T-helper 1 cell treated with Interleukin-12 subunit alpha and Interleukin-12 subunit beta and Interleukin-4 antibody, amounts not matched to agents 30 μg/mL and 1 μg/mL, for 36 hours (primary cell): ENCODE measurements around the gene LIMS2.

Experiments used
- H3K27ac Mint-ChIP-seq: one replicate; pipeline ENCODE4 v1.8.0; 2021; ENCODE audit warnings: mild to moderate bottlenecking, mixed read lengths
- H3K27me3 Mint-ChIP-seq: one replicate; pipeline ENCODE4 v1.8.0; 2021; ENCODE audit warnings: low read depth, mixed read lengths
- H3K36me3 Mint-ChIP-seq: one replicate; pipeline ENCODE4 v1.8.0; 2021; ENCODE audit warnings: low read depth, mixed read lengths
- H3K4me1 Mint-ChIP-seq: one replicate; pipeline ENCODE4 v1.8.0; 2021; ENCODE audit warnings: low read depth, mixed read lengths
- H3K4me3 Mint-ChIP-seq: one replicate; pipeline ENCODE4 v1.8.0; 2021; ENCODE audit warnings: mild to moderate bottlenecking, moderate library complexity, mixed read lengths
- H3K9me3 Mint-ChIP-seq: one replicate; pipeline ENCODE4 v1.8.0; 2021; ENCODE audit warnings: mixed read lengths

LIMS2 gene

DNA sequence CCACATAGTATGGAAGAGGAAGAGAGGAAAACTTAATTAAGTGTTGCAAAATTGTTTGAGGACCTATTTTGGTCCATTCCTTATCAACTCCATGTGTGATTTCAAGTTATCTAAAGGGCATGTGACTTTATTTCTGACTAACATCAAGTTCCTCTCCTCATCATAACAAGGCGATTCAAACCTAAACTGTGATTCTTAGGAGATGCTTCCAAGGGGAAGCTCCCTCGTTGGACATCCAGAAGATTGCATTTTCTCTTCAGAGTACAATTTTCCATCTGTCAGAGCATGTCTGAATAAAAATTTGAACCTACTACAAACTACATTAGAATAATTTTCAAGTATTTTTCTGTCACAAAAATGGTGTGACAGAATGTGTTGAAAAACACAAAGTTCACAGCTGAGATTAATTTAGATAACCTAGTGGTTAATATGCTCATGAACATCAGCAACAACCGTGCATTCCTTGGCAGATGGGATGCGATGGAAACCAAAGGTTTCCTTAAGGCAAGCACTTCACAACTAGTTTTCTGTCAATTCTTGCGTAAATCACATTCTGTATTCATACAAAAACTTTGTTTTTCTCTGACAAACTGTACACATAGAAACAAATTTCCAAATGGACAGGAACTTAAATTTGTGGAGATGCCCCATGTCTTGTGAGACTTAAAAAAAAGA lies 30.2 kb upstream of the LIMS2 start:
- no peaks in the 10 kb centered on the region for H3K27me3 Mint-ChIP-seq
- no peak overlapping the region for H3K4me3 Mint-ChIP-seq
- peaks cover 37% of the 10 kb centered on the region for H3K36me3 Mint-ChIP-seq
- H3K9me3 Mint-ChIP-seq, result no peaks in the 10 kb centered on the region
- H3K4me1 Mint-ChIP-seq, result peaks cover 18% of the 10 kb centered on the region
- H3K27ac Mint-ChIP-seq, result no peak overlapping the region

DNA sequence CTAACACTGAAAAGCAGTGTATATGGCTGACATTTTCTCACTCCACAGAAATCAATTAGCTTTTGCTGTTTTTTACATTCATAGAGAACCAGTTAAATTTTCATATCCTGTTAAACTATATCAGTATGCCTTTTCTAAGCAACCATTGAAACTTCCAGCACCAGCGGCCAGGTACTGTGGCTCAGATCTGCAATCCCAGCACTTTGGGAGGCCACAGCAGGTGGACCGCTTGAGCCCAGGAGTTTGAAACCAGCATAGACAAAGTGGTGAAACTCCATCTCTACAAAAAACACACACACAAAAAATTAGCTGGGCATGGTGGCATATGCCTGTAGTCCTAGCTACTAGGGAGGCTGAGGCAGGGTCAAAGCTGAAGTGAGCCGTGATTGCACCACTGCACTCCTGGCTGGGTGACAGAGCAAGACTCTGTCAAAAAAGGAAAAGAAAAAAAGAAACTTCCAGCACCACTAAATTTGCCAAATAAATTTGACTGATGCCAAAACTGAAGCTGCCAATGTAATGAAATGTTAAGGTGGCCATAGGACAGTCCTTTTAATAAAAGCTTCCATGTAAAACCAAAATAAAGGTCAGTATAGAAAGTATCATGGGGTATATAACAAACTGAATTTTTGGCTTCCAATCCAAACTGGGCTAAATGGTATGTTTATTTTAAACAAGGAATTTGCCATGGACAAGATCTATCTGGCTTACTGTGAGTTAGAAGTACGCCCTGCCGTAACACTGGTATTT lies 29.5 kb upstream of the LIMS2 start:
- H3K27ac Mint-ChIP-seq, result no peak overlapping the region
- no peaks in the 10 kb centered on the region for H3K27me3 Mint-ChIP-seq
- H3K36me3 Mint-ChIP-seq, result peaks cover 35% of the 10 kb centered on the region
- no peak overlapping the region for H3K4me3 Mint-ChIP-seq
- no peaks in the 10 kb centered on the region for H3K9me3 Mint-ChIP-seq
- H3K4me1 Mint-ChIP-seq, result peaks cover 22% of the 10 kb centered on the region

GRCh38 chr2:127703282-127703681 lies 28.0 kb upstream of the LIMS2 start:
- Mint-ChIP-seq H3K27ac (no peak overlapping the region), H3K4me3 (no peak overlapping the region), H3K36me3 (peaks cover 25% of the 10 kb centered on the region), H3K27me3 (no peaks in the 10 kb centered on the region), H3K9me3 (no peaks in the 10 kb centered on the region), H3K4me1 (peaks cover 22% of the 10 kb centered on the region)

DNA sequence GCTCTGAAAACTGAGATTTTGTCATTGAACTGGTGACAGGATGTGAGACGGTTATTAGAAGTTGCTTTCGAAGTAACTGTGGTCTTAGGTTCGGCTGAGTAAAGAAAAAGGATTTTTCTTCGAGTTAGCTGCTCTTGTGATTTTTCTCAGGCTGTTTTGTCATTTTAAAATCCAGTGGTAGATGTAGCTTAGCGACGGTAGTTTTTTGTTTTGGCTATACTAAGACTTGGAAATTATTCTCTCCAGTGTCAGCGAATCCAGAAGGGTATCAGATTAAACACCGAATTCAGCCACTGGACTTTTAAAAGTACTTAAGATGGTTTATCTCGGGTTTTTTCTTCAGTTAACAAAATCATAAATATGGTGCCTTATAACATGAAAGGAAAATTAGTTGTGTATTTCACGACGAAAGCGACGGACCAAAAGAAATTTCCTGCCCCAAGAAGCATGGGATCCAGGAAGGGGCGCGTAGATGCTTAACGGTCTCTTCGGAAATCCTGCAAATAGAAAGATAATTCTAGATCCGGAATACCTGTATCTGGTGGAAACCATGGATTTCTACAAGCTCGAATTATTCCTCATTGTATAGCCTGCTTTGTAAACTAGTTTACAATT lies 27.2 kb upstream of the LIMS2 start:
- Mint-ChIP-seq H3K4me1 (peaks cover 22% of the 10 kb centered on the region), H3K9me3 (no peaks in the 10 kb centered on the region), H3K4me3 (peak overlapping the region; percentile 91)

GRCh38 chr2:127701651-127702394 lies 26.5 kb upstream of the LIMS2 start:
- peaks cover 19% of the 10 kb centered on the region for H3K36me3 Mint-ChIP-seq
- peaks cover 22% of the 10 kb centered on the region for H3K4me1 Mint-ChIP-seq
- peak overlapping the region; percentile 91 for H3K4me3 Mint-ChIP-seq
- H3K9me3 Mint-ChIP-seq, result no peaks in the 10 kb centered on the region
- H3K27ac Mint-ChIP-seq, result peak overlapping the region; percentile 85
- no peaks in the 10 kb centered on the region for H3K27me3 Mint-ChIP-seq

More for the DNA sequence above, 27.2 kb upstream of the LIMS2 start:
- Mint-ChIP-seq H3K27me3 (no peaks in the 10 kb centered on the region), H3K27ac (peak overlapping the region; percentile 85), H3K36me3 (peaks cover 20% of the 10 kb centered on the region)

DNA sequence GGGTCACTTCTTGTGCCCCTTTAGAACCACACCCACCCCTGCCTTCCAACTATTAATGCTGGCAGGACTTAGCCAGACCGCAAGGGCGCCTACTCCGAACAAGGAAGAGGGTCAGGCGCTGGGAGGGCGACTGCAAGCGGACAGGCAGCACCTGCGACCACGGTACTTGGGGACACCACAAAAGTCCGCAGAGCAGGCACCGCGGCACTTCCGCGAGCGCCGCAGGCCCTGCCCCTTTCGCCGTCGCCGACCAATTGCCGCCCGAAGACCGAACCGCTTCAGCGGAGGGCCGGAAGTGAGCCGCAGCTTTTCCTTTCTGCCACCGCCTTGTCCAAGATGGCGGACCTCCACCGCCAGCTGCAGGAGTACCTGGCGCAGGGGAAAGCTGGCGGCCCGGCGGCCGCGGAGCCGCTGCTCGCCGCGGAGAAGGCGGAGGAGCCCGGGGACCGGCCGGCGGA lies 25.9 kb upstream of the LIMS2 start, which contains the start of gene SFT2D3:
Gene SFT2D3 (plus strand): TSS at position 305 of the 458 bp plus-strand sequence. CDS start 32 bp downstream, at position 337.
- Mint-ChIP-seq H3K4me1 (peaks cover 22% of the 10 kb centered on the region), H3K27ac (peak within 1 kb of the TSS; percentile 91)

DNA sequence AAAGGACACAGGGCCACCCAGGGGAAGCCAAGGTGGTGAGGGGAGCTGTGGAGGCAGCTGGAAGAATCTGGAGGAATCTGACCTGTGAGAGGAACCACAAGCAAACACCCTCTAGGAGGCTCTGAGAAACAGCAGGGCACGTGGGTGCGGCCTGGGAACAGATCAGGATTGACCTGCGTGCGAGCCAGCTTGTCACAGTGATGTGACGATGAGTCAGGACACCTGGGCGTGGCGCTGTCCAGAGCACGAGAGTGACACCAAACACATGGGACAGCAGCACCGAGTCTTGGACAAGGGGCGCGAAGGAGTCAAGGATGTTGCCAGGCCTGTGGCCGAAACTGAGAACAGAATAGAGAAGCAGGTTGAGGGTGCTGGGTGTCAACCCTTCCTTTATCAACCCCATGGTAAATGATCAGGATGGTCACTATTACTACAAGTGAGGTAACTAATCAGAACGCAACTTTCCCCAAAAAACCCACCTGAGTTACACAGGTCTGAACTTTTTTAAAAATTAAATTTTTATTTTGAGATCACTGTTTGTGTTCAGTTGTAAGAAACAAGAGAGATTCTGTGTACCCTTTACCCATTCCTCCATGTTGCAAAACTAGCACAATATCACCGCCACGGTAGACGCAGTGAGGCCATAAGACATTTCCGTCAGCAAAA lies 25.3 kb upstream of the LIMS2 start:
- peak overlapping the region; percentile 83 for H3K4me3 Mint-ChIP-seq
- peaks cover 22% of the 10 kb centered on the region for H3K4me1 Mint-ChIP-seq
- H3K27ac Mint-ChIP-seq, result peak overlapping the region; percentile 91
- H3K9me3 Mint-ChIP-seq, result no peaks in the 10 kb centered on the region
- peaks cover 15% of the 10 kb centered on the region for H3K36me3 Mint-ChIP-seq
- H3K27me3 Mint-ChIP-seq, result no peaks in the 10 kb centered on the region

More for the DNA sequence above, 25.9 kb upstream of the LIMS2 start, which contains the start of gene SFT2D3:
- no peaks in the 10 kb centered on the region for H3K27me3 Mint-ChIP-seq
- no peaks in the 10 kb centered on the region for H3K9me3 Mint-ChIP-seq
- peak within 1 kb of the TSS; percentile 91 for H3K4me3 Mint-ChIP-seq
- peaks cover 16% of the 10 kb centered on the region for H3K36me3 Mint-ChIP-seq

DNA sequence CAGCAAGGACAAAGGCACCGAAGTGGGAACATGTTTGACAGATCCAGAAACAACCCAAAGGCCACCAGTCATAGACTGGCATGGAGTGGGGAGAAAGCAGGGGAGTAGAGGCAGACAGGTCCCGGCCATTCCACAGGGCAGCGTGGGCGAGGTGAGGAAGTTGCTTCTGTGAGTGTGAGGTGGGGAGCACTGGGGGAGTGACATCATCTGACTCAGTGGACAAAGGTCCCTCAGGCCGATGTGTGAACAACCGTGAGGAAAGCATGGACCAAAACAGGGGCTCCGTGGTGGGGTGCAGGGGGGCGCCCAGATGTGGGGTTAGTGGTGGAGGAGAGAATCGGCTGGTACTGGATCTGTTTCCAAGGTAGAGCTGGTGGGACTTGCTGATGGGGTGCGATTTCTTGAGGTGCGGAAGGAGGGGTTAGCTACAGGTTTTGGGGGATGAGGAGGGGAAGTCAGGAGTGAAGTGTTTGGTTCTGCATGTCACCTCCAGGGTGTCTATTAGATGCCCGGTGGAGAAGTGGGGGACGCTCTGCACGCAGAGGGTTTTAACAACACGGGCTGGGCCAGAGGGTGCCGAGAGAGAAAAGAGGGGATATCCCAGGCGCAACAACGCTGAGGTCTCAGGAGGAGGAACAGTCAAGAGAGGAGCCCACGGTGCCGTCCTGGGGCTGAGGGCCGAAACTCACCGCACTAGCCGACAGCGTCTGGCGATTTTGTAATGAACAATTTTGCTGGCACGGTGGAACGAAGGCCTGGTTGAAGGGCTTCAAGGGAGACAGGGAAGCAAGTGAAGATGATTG lies 23.4 kb upstream of the LIMS2 start:
- Mint-ChIP-seq H3K9me3 (no peaks in the 10 kb centered on the region), H3K27ac (no peak overlapping the region), H3K4me3 (no peak overlapping the region), H3K4me1 (peaks cover 15% of the 10 kb centered on the region), H3K36me3 (peaks cover 6% of the 10 kb centered on the region), H3K27me3 (no peaks in the 10 kb centered on the region)

- H3K27me3 Mint-ChIP-seq, result no peaks in the 10 kb centered on the region
- peaks cover 12% of the 10 kb centered on the region for H3K4me1 Mint-ChIP-seq
- no peaks in the 10 kb centered on the region for H3K9me3 Mint-ChIP-seq
- no peak overlapping the region for H3K27ac Mint-ChIP-seq
- no peak overlapping the region for H3K4me3 Mint-ChIP-seq
- H3K36me3 Mint-ChIP-seq, result peaks cover 5% of the 10 kb centered on the region
Observed at GRCh38 chr2:127697482-127698180, 22.3 kb upstream of the LIMS2 start.

DNA sequence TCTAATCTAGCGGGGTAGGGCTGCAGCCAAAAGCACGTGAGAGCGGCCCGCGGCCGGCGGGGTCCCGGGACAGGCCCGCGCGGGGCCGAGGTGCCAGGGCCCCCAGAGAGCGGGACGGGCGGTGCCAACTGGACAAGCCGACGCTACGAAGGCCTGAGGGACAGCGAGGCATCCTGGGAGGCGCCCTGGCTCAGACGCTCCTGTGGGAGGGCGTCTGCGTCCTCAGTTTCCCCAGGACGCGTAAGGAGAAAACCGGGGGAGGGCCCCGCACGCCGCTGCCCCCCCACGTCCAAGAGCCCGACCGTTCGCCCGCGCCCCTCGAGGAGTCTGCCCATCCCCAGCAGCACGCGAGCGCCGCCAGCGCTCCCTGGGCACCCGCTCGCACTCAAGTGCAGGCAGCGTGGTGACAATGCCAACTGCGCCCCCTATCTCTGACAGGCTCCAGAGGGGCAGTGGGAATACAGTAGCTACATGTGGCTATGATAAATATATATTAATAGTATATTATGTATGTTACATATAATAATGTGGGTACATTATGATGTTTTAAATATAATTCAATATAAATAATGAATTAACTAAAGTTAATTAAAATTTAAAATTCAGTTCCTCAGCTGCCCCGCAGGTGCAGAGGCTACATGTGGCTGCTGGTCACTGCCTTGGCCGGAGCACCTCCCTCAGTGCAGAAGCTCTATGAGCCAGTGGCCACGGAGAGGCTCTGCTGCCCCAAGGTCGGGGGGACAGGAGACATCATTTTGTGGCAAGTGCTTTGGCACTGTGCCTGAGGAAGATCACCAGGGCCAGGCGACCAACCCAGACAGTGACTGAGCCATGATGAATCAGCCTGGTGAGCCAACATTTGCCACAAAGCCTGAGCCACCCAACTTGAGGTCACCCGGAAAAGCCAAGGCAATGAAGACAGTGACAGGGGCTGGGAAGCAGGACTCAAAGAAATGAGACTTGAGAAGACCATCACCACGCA lies 20.5 kb upstream of the LIMS2 start:
- Mint-ChIP-seq H3K27ac (no peak overlapping the region), H3K27me3 (no peaks in the 10 kb centered on the region), H3K9me3 (peaks cover 17% of the 10 kb centered on the region), H3K4me3 (no peak overlapping the region), H3K36me3 (no peaks in the 10 kb centered on the region), H3K4me1 (peaks cover 6% of the 10 kb centered on the region)

DNA sequence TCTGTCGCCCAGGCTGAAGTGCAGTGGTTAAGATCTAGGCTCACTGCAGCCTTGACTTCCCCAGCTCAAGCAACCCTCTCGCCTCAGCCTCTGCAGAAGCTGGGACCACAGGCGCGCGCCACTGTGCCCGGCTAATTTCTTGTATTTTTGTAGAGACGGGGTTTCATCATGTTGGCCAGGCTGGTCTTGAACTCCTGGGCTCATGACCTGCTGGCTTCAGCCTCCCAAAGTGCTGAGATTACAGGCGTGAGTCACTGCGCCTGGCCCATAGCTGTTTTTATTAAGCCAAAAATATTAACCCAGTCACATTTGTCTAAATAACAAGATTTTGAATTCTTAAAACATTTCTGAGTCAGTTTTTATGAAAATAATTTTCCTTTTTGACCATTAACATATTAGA lies 19.7 kb upstream of the LIMS2 start:
- H3K4me3 Mint-ChIP-seq, result no peak overlapping the region
- H3K4me1 Mint-ChIP-seq, result no peaks in the 10 kb centered on the region
- no peaks in the 10 kb centered on the region for H3K36me3 Mint-ChIP-seq

DNA sequence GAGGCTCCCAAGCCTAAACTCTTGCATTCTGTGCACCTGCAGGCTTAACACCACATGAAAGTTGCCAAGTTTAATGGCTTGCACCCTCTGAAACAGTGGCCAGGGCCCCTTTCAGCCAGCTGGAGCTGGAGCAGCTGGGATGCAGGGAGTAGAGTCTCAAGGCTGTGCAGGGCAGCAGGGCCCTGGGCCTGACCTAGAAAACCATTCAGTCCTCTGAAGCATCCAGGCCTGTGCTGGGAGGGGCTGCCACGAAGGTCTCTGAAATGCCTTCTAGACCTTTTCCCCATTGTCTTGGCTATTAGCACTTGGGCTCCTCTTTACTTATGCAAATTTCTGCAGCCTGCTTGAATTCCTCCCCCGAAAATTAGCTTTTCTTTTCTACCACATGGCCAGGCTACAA lies 15.4 kb upstream of the LIMS2 start:
- H3K9me3 Mint-ChIP-seq, result peaks cover 31% of the 10 kb centered on the region
- no peak overlapping the region for H3K4me3 Mint-ChIP-seq
- no peaks in the 10 kb centered on the region for H3K36me3 Mint-ChIP-seq
- H3K4me1 Mint-ChIP-seq, result no peaks in the 10 kb centered on the region
- H3K27me3 Mint-ChIP-seq, result peaks cover 14% of the 10 kb centered on the region
- no peak overlapping the region for H3K27ac Mint-ChIP-seq

More for the DNA sequence above, 19.7 kb upstream of the LIMS2 start:
- no peaks in the 10 kb centered on the region for H3K27me3 Mint-ChIP-seq
- no peak overlapping the region for H3K27ac Mint-ChIP-seq
- H3K9me3 Mint-ChIP-seq, result peaks cover 21% of the 10 kb centered on the region
